Upper lobe of left lung (tissue), 4 donors: ENCODE data around the gene PI4K2A.

Source experiments
- CTCF ChIP-seq, 6 experiments: fragments of 450-650 bp in 4 of 6; fragments of 200-600 bp in 2 of 6; sonication (generic) in 2 of 6; IDR thresholded peaks; one replicate each; pipeline ENCODE4 v1.5.1; 2016 to 2019; ENCODE audit warnings: antibody characterized with exemption in 6 of 6
- EP300 ChIP-seq, 4 donors: sonication (generic); formaldehyde crosslinking; IDR thresholded peaks; one replicate each; pipeline ENCODE4 v1.5.1; 2017; ENCODE audit warnings: antibody characterized with exemption in 4 of 4, control low read depth in 2 of 4
- POLR2A ChIP-seq, 4 donors: fragments of 450-650 bp; IDR thresholded peaks; one replicate each; pipeline ENCODE4 v1.5.1; 2016 to 2017; ENCODE audit warnings: antibody characterized with exemption in 4 of 4, mild to moderate bottlenecking in 2 of 4

GRCh38 chr10:97650726-97651125 lies 10.3 kb downstream of the PI4K2A start:
- TF ChIP-seq CTCF (IDR thresholded peaks at IDR 0.05) = no peak
- no peak for TF ChIP-seq EP300 (IDR thresholded peaks at IDR 0.05)
- no peak for TF ChIP-seq POLR2A (IDR thresholded peaks at IDR 0.05)
